22Rv1 (cell line): ENCODE measurements around the gene RNLS.

Source experiments
- ZFX ChIP-seq: fragments of 450-650 bp; IDR thresholded peaks from 2 replicates; pipeline ENCODE4 v1.6.1; 2017; ENCODE audit warnings: antibody characterized with exemption, borderline replicate concordance
- TF ChIP-seq, protein P1 (sequence below): fragments of 450-650 bp; IDR thresholded peaks from 2 replicates; pipeline ENCODE4 v1.5.1; 2017; ENCODE audit warnings: mild to moderate bottlenecking

GRCh38 chr10:88431103-88431502, 152.0 kb downstream of the RNLS start:
- TF ChIP-seq, protein P1, sequence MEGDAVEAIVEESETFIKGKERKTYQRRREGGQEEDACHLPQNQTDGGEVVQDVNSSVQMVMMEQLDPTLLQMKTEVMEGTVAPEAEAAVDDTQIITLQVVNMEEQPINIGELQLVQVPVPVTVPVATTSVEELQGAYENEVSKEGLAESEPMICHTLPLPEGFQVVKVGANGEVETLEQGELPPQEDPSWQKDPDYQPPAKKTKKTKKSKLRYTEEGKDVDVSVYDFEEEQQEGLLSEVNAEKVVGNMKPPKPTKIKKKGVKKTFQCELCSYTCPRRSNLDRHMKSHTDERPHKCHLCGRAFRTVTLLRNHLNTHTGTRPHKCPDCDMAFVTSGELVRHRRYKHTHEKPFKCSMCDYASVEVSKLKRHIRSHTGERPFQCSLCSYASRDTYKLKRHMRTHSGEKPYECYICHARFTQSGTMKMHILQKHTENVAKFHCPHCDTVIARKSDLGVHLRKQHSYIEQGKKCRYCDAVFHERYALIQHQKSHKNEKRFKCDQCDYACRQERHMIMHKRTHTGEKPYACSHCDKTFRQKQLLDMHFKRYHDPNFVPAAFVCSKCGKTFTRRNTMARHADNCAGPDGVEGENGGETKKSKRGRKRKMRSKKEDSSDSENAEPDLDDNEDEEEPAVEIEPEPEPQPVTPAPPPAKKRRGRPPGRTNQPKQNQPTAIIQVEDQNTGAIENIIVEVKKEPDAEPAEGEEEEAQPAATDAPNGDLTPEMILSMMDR, result no peak
- no peak for TF ChIP-seq ZFX
